PC-9 (cell line): ENCODE data around the gene ELMO3. TPM values are rescaled to one million over a fixed set of nuclear protein-coding genes. Genes with fewer than 3 reads are reported as not detected.
A peak's percentile ranks its signal among the peaks of the same experiment; 100 is the strongest.

Experiments used
- BruUV-seq: library from RNA; stranded (reverse); fragments of 400-500 nt; replicated peaks from 2 replicates; lab custom pipeline; 2021; lab: Mats Ljungman, UMichigan
- CTCF ChIA-PET: fragments of 300-600 bp; sonication (Branson Sonifier 250); formaldehyde crosslinking; loops from one replicate; lab custom pipeline; 2022; ENCODE audit warnings: antibody characterized with exemption; lab: Charles Lee
- POLR2A ChIA-PET: fragments of 300-600 bp; sonication (Branson Sonifier 250); formaldehyde crosslinking; loops from one replicate; lab custom pipeline; 2022; ENCODE audit warnings: antibody characterized with exemption; ENCODE audit not compliant: unreplicated experiment; lab: Charles Lee
- DNase-seq, 2 experiments: peaks; one replicate each; pipeline versions ENCODE4 v3.0.0 to v3.0.0-alpha.2; 2015 to 2022; ENCODE audit warnings: mixed read lengths in 1 of 2
- H2AFZ ChIP-seq: fragments of 200-600 bp; sonication (generic); 2 replicates; pipeline ENCODE4 v1.8.1; 2017; ENCODE audit warnings: antibody characterized with exemption
- H3F3A ChIP-seq: fragments of 200-600 bp; sonication (generic); 2 replicates; pipeline ENCODE4 v1.8.1; 2017; ENCODE audit warnings: antibody characterized with exemption, mild to moderate bottlenecking, low read depth; ENCODE audit not compliant: insufficient read depth
- H3K27ac ChIP-seq: fragments of 200-600 bp; sonication (generic); 2 replicates; pipeline ENCODE4 v1.6.1; 2016; ENCODE audit warnings: mixed run types
- H3K27me3 ChIP-seq: fragments of 200-600 bp; sonication (generic); 2 replicates; pipeline ENCODE4 v1.6.1; 2016; ENCODE audit warnings: low read depth, mixed run types; ENCODE audit not compliant: insufficient read depth
- H3K36me3 ChIP-seq: fragments of 200-600 bp; sonication (generic); 2 replicates; pipeline ENCODE4 v1.6.1; 2016; ENCODE audit warnings: low read depth, mixed run types
- H3K4me1 ChIP-seq: fragments of 200-600 bp; sonication (generic); replicated peaks from 2 replicates; pipeline ENCODE4 v1.6.1; 2016; ENCODE audit warnings: mixed run types; ENCODE audit not compliant: insufficient read depth
- H3K4me2 ChIP-seq: fragments of 200-600 bp; sonication (generic); 2 replicates; pipeline ENCODE4 v1.6.1; 2017; ENCODE audit warnings: mixed run types
- H3K4me3 ChIP-seq: fragments of 200-600 bp; sonication (generic); 2 replicates; pipeline ENCODE4 v1.6.1; 2016; ENCODE audit warnings: mixed run types
- H3K79me2 ChIP-seq: fragments of 200-600 bp; sonication (generic); 2 replicates; pipeline ENCODE4 v1.6.1; 2017; ENCODE audit warnings: low read depth, mixed run types
- H3K9me2 ChIP-seq: fragments of 200-600 bp; sonication (generic); 2 replicates; pipeline ENCODE4 v1.8.1; 2017; ENCODE audit warnings: mild to moderate bottlenecking; ENCODE audit not compliant: insufficient read depth
- H3K9me3 ChIP-seq: fragments of 200-600 bp; sonication (generic); 2 replicates; pipeline ENCODE4 v1.8.1; 2016; ENCODE audit warnings: low read depth; ENCODE audit not compliant: insufficient read depth
- H4K20me1 ChIP-seq: fragments of 200-600 bp; sonication (generic); 2 replicates; pipeline ENCODE4 v1.8.1; 2017; ENCODE audit not compliant: insufficient read depth
- CTCF ChIP-seq: fragments of 200-600 bp; sonication (generic); conservative IDR thresholded peaks from 2 replicates; pipeline ENCODE4 v1.6.1; 2017; ENCODE audit warnings: mixed run types, antibody characterized with exemption, mild to moderate bottlenecking, moderate library complexity
- EZH2 ChIP-seq: fragments of 200-600 bp; sonication (generic); IDR thresholded peaks from 2 replicates; pipeline ENCODE4 v1.8.0; 2017; ENCODE audit warnings: antibody characterized with exemption, low read depth
- intact Hi-C: fragments of 100-400 bp; cut with micrococcal nuclease; formaldehyde crosslinking; loops from one replicate; pipeline ENCODE4 v1.10.0; 2022; ENCODE audit not compliant: unreplicated experiment
- total RNA-seq: library from RNA; stranded (reverse); gene quantifications from 2 replicates; pipeline ENCODE4 v1.2.3, GENCODE V29; 2021

Gene ELMO3
- total RNA-seq, 1 experiment from 2014 or later = 32.4 TPM

- Histone ChIP-seq H3K27me3 (no peaks in the 10 kb centered on the region), H3K4me1 (peaks cover 73% of the 10 kb centered on the region), H3K27ac (no peak overlapping the region), H3F3A (peaks cover 72% of the 10 kb centered on the region), H3K9me2 (no peaks in the 10 kb centered on the region), H3K79me2 (no peaks in the 10 kb centered on the region), H3K4me3 (no peak overlapping the region), H3K36me3 (no peaks in the 10 kb centered on the region), H4K20me1 (no peaks in the 10 kb centered on the region), H3K4me2 (no peak overlapping the region), H2AFZ (no peak overlapping the region), H3K9me3 (no peaks in the 10 kb centered on the region)
- no peak for DNase-seq
- no TSS peak for BruUV-seq
- TF ChIP-seq EZH2 (no peak), CTCF (no peak)
- intact Hi-C loops = no loop called here
- ChIA-PET POLR2A (interaction anchor here (0.6 kb wide), 1 partner anchor 16 kb away, joined by 3 read pairs; no protein-coding TSS in a partner anchor), CTCF (no interaction called here)
Measured at GRCh38 chr16:67210069-67210937, 11.4 kb downstream of the ELMO3 start.

- Histone ChIP-seq H3K27ac (peak overlapping the region; percentile 55; the same call in 1 of the 2 replicates), H3K4me1 (peaks cover 63% of the 10 kb centered on the region), H4K20me1 (no peaks in the 10 kb centered on the region), H3K79me2 (no peaks in the 10 kb centered on the region), H3K4me2 (no peak overlapping the region), H2AFZ (no peak overlapping the region), H3K9me3 (no peaks in the 10 kb centered on the region), H3K4me3 (no peak overlapping the region), H3K9me2 (no peaks in the 10 kb centered on the region), H3F3A (peaks cover 58% of the 10 kb centered on the region), H3K27me3 (no peaks in the 10 kb centered on the region), H3K36me3 (no peaks in the 10 kb centered on the region)
- no peak for DNase-seq
- POLR2A ChIA-PET = no interaction called here
- CTCF ChIA-PET = no interaction called here
- no peak for TF ChIP-seq EZH2
- no peak for TF ChIP-seq CTCF
- BruUV-seq = no TSS peak
- intact Hi-C loops = no loop called here
Measured at GRCh38 chr16:67211674-67212073, 12.7 kb downstream of the ELMO3 start.

GRCh38 chr16:67212766-67213165 lies 13.8 kb downstream of the ELMO3 start:
- H3K4me2 ChIP-seq = peak overlapping the region; percentile 61
- H3K9me3 ChIP-seq = no peaks in the 10 kb centered on the region
- intact Hi-C loops = no loop called here
- peaks cover 52% of the 10 kb centered on the region for H3K4me1 ChIP-seq
- no peaks in the 10 kb centered on the region for H3K27me3 ChIP-seq
- ChIA-PET CTCF (interaction anchor here (0.6 to 0.7 kb wide), 6 partner anchors 26 to 262 kb away, joined by 3 to 6 read pairs (median 5); no protein-coding TSS in a partner anchor), POLR2A (interaction anchor here (0.6 to 1.1 kb wide), 9 partner anchors 14 to 264 kb away, joined by 3 to 18 read pairs (median 11); partner anchors contain the start of genes CBFB and TMEM208)
- no peaks in the 10 kb centered on the region for H4K20me1 ChIP-seq
- no TSS peak for BruUV-seq
- no peaks in the 10 kb centered on the region for H3K36me3 ChIP-seq
- no peaks in the 10 kb centered on the region for H3K79me2 ChIP-seq
- peaks cover 49% of the 10 kb centered on the region for H3F3A ChIP-seq
- peak; percentile 60 to 93 for DNase-seq
- peak overlapping the region; percentile 73 for H3K27ac ChIP-seq
- TF ChIP-seq CTCF (no peak), EZH2 (no peak)
- H3K4me3 ChIP-seq = no peak overlapping the region; the same call in 1 of the 2 replicates
- H2AFZ ChIP-seq = no peak overlapping the region
- no peaks in the 10 kb centered on the region for H3K9me2 ChIP-seq
